Fibroblast of skin of left quadriceps (primary cell): ENCODE measurements around the gene NHSL2.
"Not testable (repeated sequence)": the region's sequence is repeated elsewhere in the genome, so short reads cannot be mapped to it uniquely, and the experiment has no call there.

Experiments
- DNase-seq, 2 experiments: peaks; one replicate each; pipeline ENCODE4 v3.0.0-alpha.2; 2013; ENCODE audit warnings: low read depth in 2 of 2

Gene NHSL2

DNA sequence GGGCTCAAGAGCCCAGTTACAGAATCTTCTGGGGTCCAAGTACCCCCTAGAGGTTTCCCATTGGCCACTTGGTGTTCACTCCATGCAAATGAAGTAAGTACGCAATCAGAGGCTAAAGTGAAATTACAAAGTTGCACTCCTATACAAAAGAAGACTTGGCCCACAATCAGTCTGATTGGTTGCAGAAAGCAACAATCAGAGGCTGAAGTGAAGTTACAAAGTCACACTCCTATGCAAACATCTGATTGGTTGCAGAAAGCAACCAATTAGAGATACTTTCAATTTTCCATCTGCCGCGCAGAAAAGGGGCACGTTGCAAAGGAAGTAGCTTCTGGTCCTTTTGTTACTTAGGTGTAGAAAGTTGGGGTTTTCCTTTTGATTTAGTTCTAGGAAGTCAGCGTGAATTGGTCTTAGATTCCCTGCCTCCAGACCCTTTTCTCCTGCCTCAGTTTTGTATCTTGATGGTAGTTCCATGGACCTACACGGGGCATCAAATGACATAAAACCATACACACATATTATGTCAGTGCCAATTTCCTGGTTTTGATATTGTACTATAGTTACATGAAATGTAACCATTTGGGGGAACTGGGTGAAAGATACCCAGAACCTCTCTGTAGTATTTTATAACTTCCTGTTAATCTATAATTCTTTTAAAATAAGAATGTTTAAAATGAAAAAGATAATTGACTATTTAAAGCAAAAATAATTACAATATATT, 258.5 kb downstream of the NHSL2 start:
- DNase-seq, result no peak

DNA sequence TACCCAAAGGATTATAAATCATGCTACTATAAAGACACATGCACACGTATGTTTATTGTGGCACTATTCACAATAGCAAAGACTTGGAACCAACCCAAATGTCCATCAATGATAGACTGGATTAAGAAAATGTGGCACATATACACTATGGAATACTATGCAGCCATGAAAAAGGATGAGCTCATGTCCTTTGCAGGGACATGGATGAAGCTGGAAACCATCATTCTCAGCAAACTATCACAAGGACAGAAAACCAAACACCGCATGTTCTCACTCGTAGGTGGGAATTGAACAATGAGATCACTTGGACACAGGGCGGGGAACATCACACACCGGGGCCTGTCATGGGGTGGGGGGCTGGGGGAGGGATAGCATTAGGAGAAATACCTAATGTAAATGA, 265.6 kb downstream of the NHSL2 start:
- DNase-seq, result not testable (repeated sequence)

DNA sequence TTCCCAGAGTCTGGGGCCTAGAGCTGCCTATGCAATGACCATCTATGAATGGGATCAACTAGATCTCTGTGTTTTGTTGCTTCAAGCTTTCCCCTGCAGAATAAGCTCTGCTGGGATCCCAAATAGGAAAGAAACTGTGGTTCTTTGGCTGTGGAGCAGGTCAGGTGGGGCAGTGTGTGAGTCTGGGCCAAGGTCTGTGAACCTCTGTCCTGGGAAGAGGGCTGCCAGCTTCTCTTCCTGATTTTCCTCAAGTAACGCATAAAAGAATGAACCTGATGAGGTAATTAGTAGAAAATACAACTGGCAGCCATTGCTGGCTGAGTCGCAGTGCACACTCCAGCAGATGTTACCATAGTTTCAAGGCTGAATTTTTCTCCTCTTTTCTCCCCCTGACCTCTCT, 266.3 kb downstream of the NHSL2 start:
- DNase-seq, result no peak

DNA sequence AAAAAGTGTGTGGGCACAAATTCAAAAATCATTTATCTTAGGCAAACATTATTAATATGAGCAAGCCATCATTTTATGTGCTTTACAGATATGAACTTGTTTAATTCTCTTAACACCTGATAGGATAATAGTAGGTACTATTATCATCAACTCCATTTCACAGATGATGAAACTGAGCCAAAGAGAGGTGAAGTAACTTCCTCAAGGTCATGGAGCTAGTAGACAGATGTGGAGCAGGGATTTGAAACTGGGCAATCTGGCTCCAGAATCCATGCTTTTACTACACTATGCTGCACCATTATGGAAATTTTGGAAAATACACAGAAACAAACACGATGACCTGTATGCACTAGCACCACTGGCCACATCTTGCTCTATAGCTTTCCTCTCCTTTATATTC, 269.9 kb downstream of the NHSL2 start:
- DNase-seq, result no peak

DNA sequence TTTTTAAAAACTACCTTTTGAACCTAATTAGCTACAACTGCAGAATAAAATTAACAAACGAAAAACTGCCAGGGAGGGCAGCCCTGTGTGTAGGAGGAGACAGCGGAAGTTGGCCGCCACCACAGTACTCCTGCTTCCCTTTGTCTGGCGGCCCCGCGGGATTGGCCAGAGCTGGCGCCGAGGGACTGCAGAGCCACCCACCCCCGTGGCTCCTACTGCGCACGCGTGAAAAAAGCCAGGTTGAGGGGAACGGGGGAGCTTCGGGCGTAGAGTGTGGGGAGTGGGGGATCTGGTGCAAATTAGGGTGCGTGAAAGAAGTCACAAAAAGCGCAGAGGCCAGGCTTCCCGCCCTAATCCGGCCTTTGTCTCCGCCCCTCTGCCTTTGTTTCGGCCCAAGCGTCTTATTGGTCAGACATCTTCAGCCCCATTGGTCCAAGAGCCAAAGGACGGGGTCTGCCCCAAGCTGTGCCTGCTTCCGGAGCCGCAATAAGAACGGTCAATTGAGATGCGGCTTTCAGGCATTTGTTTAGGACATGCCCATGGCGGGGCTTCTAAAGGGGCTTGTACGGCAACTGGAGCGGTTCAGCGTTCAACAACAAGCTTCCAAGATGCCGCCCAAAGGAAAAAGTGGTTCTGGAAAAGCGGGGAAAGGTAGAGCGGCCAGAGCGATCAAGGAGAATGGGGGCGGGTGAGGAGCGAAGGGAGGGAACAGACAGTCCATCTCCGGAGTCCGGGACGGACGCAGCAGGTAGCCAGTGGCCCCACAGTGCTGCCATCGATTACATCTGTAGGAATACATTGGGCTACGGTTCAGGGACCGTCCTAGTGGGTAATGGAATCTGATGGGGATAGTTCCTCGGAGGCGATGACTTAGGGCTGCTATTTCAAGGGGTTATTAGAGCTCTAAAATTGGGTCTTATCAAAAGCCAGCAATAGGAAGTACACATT, 270.8 kb downstream of the NHSL2 start, which contains the start of gene PIN4:
Gene PIN4, plus strand, starts transcription at position 580 of the 948 bp plus-strand sequence. Its CDS starts 29 bp downstream, at position 609.
- peak; percentile 95 to 96 for DNase-seq

DNA sequence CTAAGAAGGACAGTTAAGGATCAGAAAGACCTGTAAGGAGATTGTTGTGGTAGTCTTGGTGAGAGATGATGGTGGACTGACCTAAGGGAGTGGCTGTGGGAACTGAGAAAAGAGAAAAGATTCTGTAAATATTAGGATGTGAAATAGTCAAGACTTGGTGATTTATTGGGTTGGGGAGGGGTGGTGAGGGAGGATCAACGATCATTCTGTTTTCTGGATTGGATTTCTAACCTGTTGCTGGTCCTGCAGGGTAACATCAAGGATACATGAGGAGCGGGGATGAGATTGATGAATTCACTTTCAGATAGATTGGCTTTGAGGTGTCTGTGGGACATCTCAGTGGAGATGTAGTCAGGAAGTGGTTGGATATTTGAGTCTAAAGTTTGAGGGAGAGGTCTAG, 272.3 kb downstream of the NHSL2 start:
- DNase-seq, result no peak

DNA sequence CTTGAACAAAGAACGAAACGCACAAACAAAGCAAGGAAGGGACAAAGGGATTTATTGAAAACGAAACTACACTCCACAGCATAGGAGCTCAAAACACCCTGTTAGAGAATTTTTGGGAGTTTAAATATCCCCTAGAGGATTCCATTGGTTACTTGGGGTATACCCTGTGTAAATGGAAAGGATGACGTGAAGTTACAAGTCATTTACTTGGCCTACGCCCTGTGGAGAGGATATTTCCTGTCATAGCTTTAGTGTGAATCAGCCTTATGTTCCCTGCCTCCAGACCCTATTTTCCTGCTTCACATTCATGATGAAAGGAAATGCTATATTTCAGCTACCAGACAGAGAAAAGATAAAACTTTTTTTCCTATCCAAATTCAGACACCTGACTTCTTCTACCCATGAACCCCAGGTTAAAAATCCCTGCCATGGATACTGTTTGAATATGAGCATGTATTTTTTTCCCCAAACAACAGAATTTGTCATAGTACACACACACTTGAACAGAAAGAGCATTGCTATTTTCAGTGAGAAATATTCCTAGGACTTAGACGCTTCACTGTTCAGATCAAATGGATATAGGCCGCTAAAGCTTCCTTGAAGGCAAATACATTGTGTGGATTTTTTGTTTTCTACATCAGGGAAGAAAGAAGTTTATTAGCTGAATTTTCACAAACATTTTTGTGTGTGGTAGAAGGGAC, 291.3 kb downstream of the NHSL2 start:
- DNase-seq, result peak; percentile 37 to 46
